ENCODE data around the gene ROBO1.

Gene ROBO1

GRCh38 chr3:79258479-79258878, 509.3 kb downstream of the ROBO1 start:
- H3K4me3 ChIP-seq (ENCODE audit: low read depth, low read length): no peak overlapping the region
- no peak for TF ChIP-seq CTCF (IDR thresholded peaks at IDR 0.05; ENCODE audit: low read depth, low read length)

GRCh38 chr3:79257791-79258190, 510.0 kb downstream of the ROBO1 start:
- H3K4me3 ChIP-seq (ENCODE audit: low read depth, low read length): no peak overlapping the region
- no peak for TF ChIP-seq CTCF (IDR thresholded peaks at IDR 0.05; ENCODE audit: low read depth, low read length)

- no peak for TF ChIP-seq CTCF (IDR thresholded peaks at IDR 0.05; ENCODE audit: low read depth, low read length)
- no peak overlapping the region for H3K4me3 ChIP-seq (ENCODE audit: low read depth, low read length)
These were observed 512.1 kb downstream of the ROBO1 start for GRCh38 chr3:79255702-79256101.

- no peak for TF ChIP-seq CTCF (IDR thresholded peaks at IDR 0.05; ENCODE audit: low read depth, low read length)
- no peak overlapping the region for H3K4me3 ChIP-seq (ENCODE audit: low read depth, low read length)
These were observed 512.5 kb downstream of the ROBO1 start for GRCh38 chr3:79255292-79255691.

GRCh38 chr3:79253704-79254103, 514.1 kb downstream of the ROBO1 start:
- no peak for TF ChIP-seq CTCF (IDR thresholded peaks at IDR 0.05; ENCODE audit: low read depth, low read length)
- no peak overlapping the region for H3K4me3 ChIP-seq (ENCODE audit: low read depth, low read length)

- TF ChIP-seq CTCF (IDR thresholded peaks at IDR 0.05; ENCODE audit: low read depth, low read length): no peak
- H3K4me3 ChIP-seq (ENCODE audit: low read depth, low read length): no peak overlapping the region
These were observed 514.5 kb downstream of the ROBO1 start for GRCh38 chr3:79253271-79253670.

- TF ChIP-seq CTCF (IDR thresholded peaks at IDR 0.05; ENCODE audit: low read depth, low read length): no peak
- H3K4me3 ChIP-seq (ENCODE audit: low read depth, low read length): no peak overlapping the region
These were observed 517.1 kb downstream of the ROBO1 start for GRCh38 chr3:79250746-79251145.
